ENCODE results near the gene KCNJ12. TPM values are rescaled to one million over a fixed set of nuclear protein-coding genes. Genes with fewer than 3 reads are reported as not detected.

The KCNJ12 gene
- total and polyA plus RNA-seq, 2 of the 13 experiments (the other 11 are each of a cell fraction or from before 2014, with no cell fraction given), result not detected

- no peak for TF ChIP-seq XRCC5 (optimal IDR thresholded peaks at IDR 0.05; ENCODE audit: low read length)
- TF ChIP-seq ZNF567 (CRISPR knock-in tag; IDR thresholded peaks at IDR 0.05; ENCODE audit: borderline replicate concordance), result no peak
- TF ChIP-seq ZNF703 (CRISPR knock-in tag; IDR thresholded peaks at IDR 0.05; ENCODE audit: borderline replicate concordance), result no peak
- no peak for TF ChIP-seq SNAPC4 (CRISPR knock-in tag; IDR thresholded peaks at IDR 0.05)
- TF ChIP-seq ATF3 (CRISPR knock-in tag; IDR thresholded peaks at IDR 0.05), result no peak
- no peak for TF ChIP-seq KMT2B (CRISPR knock-in tag; IDR thresholded peaks at IDR 0.05)
Measured at GRCh38 chr17:21385281-21385845, 9.2 kb downstream of the KCNJ12 start (continued).

GRCh38 chr17:21387616-21388015, 11.5 kb downstream of the KCNJ12 start:
- H3K27me3 ChIP-seq (ENCODE audit: control insufficient read depth in 1 of 2, insufficient read depth in 2 of 2, low read length in 2 of 2), result peaks cover 8 to 63% of the 10 kb centered on the region in 2 experiments; a peak in 3 of 5 replicates
- BruUV-seq (replicated peaks), result no TSS peak
- no peak overlapping the region for H3K9ac ChIP-seq (ENCODE audit: insufficient read depth, low read depth, low read length)
- H3K4me3 ChIP-seq (replicated peaks in 1 of 3; ENCODE audit: insufficient read depth in 1 of 3, low read depth in 2 of 3, low read length in 3 of 3), result no peak overlapping the region
- no peaks in the 10 kb centered on the region for H3K36me3 ChIP-seq (replicated peaks in 1 of 2; ENCODE audit: control insufficient read depth in 1 of 2, insufficient read depth in 2 of 2, low read length in 2 of 2)
- no peaks in the 10 kb centered on the region for H3K79me2 ChIP-seq (ENCODE audit: insufficient read depth, low read length)
- H3K9me3 ChIP-seq (ENCODE audit: low read length), result no peaks in the 10 kb centered on the region
- no peaks in the 10 kb centered on the region for H4K20me1 ChIP-seq (ENCODE audit: insufficient read depth, low read length)
- H2AFZ ChIP-seq (ENCODE audit: low read length), result no peak overlapping the region
- in situ Hi-C loops (cut with HindIII; ENCODE audit: extremely low pct_ligation_motif_present, low pct_unique_long_range_greater_than_20kb) (no loop called here), intact Hi-C loops (cut with micrococcal nuclease; ENCODE audit: unreplicated experiment) (no loop called here)
- WGBS (ENCODE audit: low lambda C conversion rate), result 32% methylated on average over 2 of the region's 5 CpGs
- no peak for ATAC-seq
- ChIA-PET CTCF (ENCODE audit: low intra/inter-chr PET ratio, low total read pairs) (no interaction called here), POLR2A (no interaction called here)
- no peak overlapping the region for H3K27ac ChIP-seq (ENCODE audit: extremely low read length, insufficient read depth, low read length)
- DNase-seq (ENCODE audit: low spot score), result no peak
- no peak overlapping the region for H3K4me2 ChIP-seq (ENCODE audit: low read depth, low read length)
- no peak for FAIRE-seq
- no peaks in the 10 kb centered on the region for H3K4me1 ChIP-seq (ENCODE audit: insufficient read depth, low read length)
- no peak for TF ChIP-seq NCOR1 (IDR thresholded peaks at IDR 0.05; ENCODE audit: borderline replicate concordance, low read length)
- no peak for TF ChIP-seq ZNF12 (CRISPR knock-in tag; IDR thresholded peaks at IDR 0.05)
- TF ChIP-seq ELF4 (CRISPR knock-in tag; IDR thresholded peaks at IDR 0.05; ENCODE audit: borderline replicate concordance), result no peak
- no peak for TF ChIP-seq ZNF382 (CRISPR knock-in tag; IDR thresholded peaks at IDR 0.05; ENCODE audit: borderline replicate concordance)
- no peak for TF ChIP-seq TOPORS (CRISPR knock-in tag; IDR thresholded peaks at IDR 0.05)
- no peak for TF ChIP-seq STAT6 (CRISPR knock-in tag; IDR thresholded peaks at IDR 0.05; ENCODE audit: borderline replicate concordance)
- TF ChIP-seq ZNF577 (CRISPR knock-in tag; IDR thresholded peaks at IDR 0.05; ENCODE audit: borderline replicate concordance, low read depth), result no peak
- TF ChIP-seq ZNF780A (CRISPR knock-in tag; IDR thresholded peaks at IDR 0.05), result no peak
- no peak for TF ChIP-seq EZH2 (conservative IDR thresholded peaks at IDR 0.05; ENCODE audit: low read depth, low read length)
- TF ChIP-seq TBX2 (CRISPR knock-in tag; IDR thresholded peaks at IDR 0.05; ENCODE audit: borderline replicate concordance), result no peak

Data from HepG2 (cell line).